K562 (cell line): ENCODE results near the gene FBRS. TPM values are rescaled to one million over a fixed set of nuclear protein-coding genes. Genes with fewer than 3 reads are reported as not detected.
A peak's percentile ranks its signal among the peaks of the same experiment; 100 is the strongest.

Source experiments
- ATAC-seq: fragments of 200-7000 bp; cut with Tn5 transposase; 3 replicates; pipeline ENCODE4 v1.9.1; 2020; ENCODE audit warnings: moderate library complexity
- BruUV-seq: library from RNA; stranded (reverse); fragments of 400-500 nt; replicated peaks from 2 replicates; lab custom pipeline; 2021; lab: Mats Ljungman, UMichigan
- CTCF ChIA-PET: fragments of 300-600 bp; formaldehyde crosslinking; extraction: SDS; loops from one replicate; lab custom pipeline; 2021; ENCODE audit warnings: low intra/inter-chr PET ratio; lab: Yijun Ruan, JAX
- POLR2A ChIA-PET: fragments of 300-600, 350-650 bp; sonication (Branson Sonifier 250); formaldehyde crosslinking; extraction: SDS; loops from one replicate; lab custom pipeline; 2021; ENCODE audit warnings: antibody characterized with exemption, inconsistent platforms; lab: Yijun Ruan, JAX
- DNase-seq, 4 experiments: peaks; one replicate each; pipeline versions ENCODE4 v3.0.0 to v3.0.0-alpha.2; 2011 to 2018; ENCODE audit warnings: low spot score in 3 of 4, mixed read lengths in 3 of 4; ENCODE audit errors: extremely low read depth in 1 of 4
- FAIRE-seq: peaks from 2 replicates; lab custom pipeline; 2011; peaks lifted over from hg19 to GRCh38; lab: Jason Lieb, UNC
- H2AFZ ChIP-seq: 2 replicates; pipeline ENCODE4 v1.6.0; 2011; ENCODE audit warnings: low read depth, low read length, control low read depth, inconsistent platforms
- H3K27ac ChIP-seq: fragments of 200-600 bp; 3 replicates; pipeline ENCODE4 v1.8.0; 2011; ENCODE audit warnings: low read depth, mild to moderate bottlenecking, control low read depth, inconsistent platforms, low read length, moderate library complexity, mixed read lengths; ENCODE audit errors: extremely low read depth
- H3K27me3 ChIP-seq, 2 experiments: fragments of 300-600 bp in 1 of 2; 2 replicates in 1 of 2; 3 replicates in 1 of 2; pipeline versions ENCODE4 v1.6.0 to v1.8.0; 2011; ENCODE audit warnings: inconsistent platforms in 2 of 2, low read length in 2 of 2, mild to moderate bottlenecking in 1 of 2, mixed read lengths in 1 of 2, moderate library complexity in 1 of 2; ENCODE audit not compliant: control insufficient read depth in 2 of 2, insufficient read depth in 2 of 2
- H3K36me3 ChIP-seq: fragments of 300-600 bp; 3 replicates; pipeline ENCODE4 v1.8.0; 2011; ENCODE audit warnings: mild to moderate bottlenecking, low read length, inconsistent platforms; ENCODE audit not compliant: control insufficient read depth, insufficient read depth
- H3K4me1 ChIP-seq, 2 experiments: fragments of 200-600 bp in 1 of 2; replicated peaks in 1 of 2; 2 replicates in 1 of 2; 3 replicates in 1 of 2; pipeline versions ENCODE4 v1.5.1 to v1.8.0; 2011; ENCODE audit warnings: inconsistent platforms in 2 of 2, low read length in 2 of 2, mild to moderate bottlenecking in 1 of 2, mixed read lengths in 1 of 2, moderate library complexity in 1 of 2; ENCODE audit not compliant: control insufficient read depth in 2 of 2, insufficient read depth in 2 of 2
- H3K4me2 ChIP-seq: 2 replicates; pipeline ENCODE4 v1.6.1; 2011; ENCODE audit warnings: low read length, control low read depth, inconsistent platforms, mixed read lengths; ENCODE audit not compliant: insufficient read depth
- H3K4me3 ChIP-seq: fragments of 200-600 bp; sonication (generic), shearing (Covaris generic); 2 replicates; pipeline ENCODE4 v1.5.1; 2016; ENCODE audit warnings: control low read depth, inconsistent platforms
- H3K79me2 ChIP-seq: fragments of 200-600 bp; 3 replicates; pipeline ENCODE4 v1.8.0; 2011; ENCODE audit warnings: low read length, inconsistent platforms; ENCODE audit not compliant: control insufficient read depth, insufficient read depth
- H3K9ac ChIP-seq, 2 experiments: 2 replicates each; pipeline versions ENCODE4 v1.6.0 to v1.6.1; 2011; ENCODE audit warnings: low read depth in 2 of 2, low read length in 2 of 2, control low read depth in 1 of 2, inconsistent platforms in 1 of 2, mild to moderate bottlenecking in 1 of 2, mixed read lengths in 1 of 2; ENCODE audit not compliant: insufficient read depth in 1 of 2
- H3K9me1 ChIP-seq: one replicate; pipeline ENCODE4 v1.6.0; 2011; ENCODE audit warnings: inconsistent platforms, mild to moderate bottlenecking, low read length, moderate library complexity; ENCODE audit not compliant: control insufficient read depth, insufficient read depth
- H3K9me3 ChIP-seq: replicated peaks from 2 replicates; pipeline ENCODE4 v1.5.1; 2011; ENCODE audit warnings: low read depth, low read length, inconsistent platforms; ENCODE audit not compliant: control insufficient read depth, insufficient read depth
- H4K20me1 ChIP-seq: replicated peaks from 2 replicates; pipeline ENCODE4 v1.6.1; 2011; ENCODE audit warnings: low read length, inconsistent platforms, mixed read lengths; ENCODE audit not compliant: control insufficient read depth, insufficient read depth
- BCL6 ChIP-seq: fragments of 250-450 bp; sonication (Bioruptor Pico); IDR thresholded peaks from 2 replicates; pipeline ENCODE4 v1.4.0; 2020
- CBX5 ChIP-seq: IDR thresholded peaks from 2 replicates; pipeline ENCODE4 v1.6.1; 2014; ENCODE audit warnings: low read depth, borderline replicate concordance
- EGR1 ChIP-seq: fragments of 450-650 bp; conservative IDR thresholded peaks from 2 replicates; pipeline ENCODE4 v1.6.1; 2017; ENCODE audit warnings: mild to moderate bottlenecking
- ELK1 ChIP-seq: sonication (generic); formaldehyde crosslinking; IDR thresholded peaks from 2 replicates; pipeline ENCODE4 v1.8.1; 2022; ENCODE audit warnings: missing genetic modification reagents
- HNRNPUL1 ChIP-seq: fragments of 200-400 bp; formaldehyde crosslinking; IDR thresholded peaks from 2 replicates; pipeline ENCODE4 v1.6.1; 2017; ENCODE audit warnings: low read length
- HSF4 ChIP-seq: fragments of 250-450 bp; sonication (Bioruptor Pico); IDR thresholded peaks from 2 replicates; pipeline ENCODE4 v2.1.2; 2022; ENCODE audit warnings: mild to moderate bottlenecking, moderate library complexity, borderline replicate concordance
- ID3 ChIP-seq, 2 experiments: fragments of 250-450 bp in 1 of 2; fragments of 450-650 bp in 1 of 2; sonication (Bioruptor Pico) in 1 of 2; IDR thresholded peaks; 2 replicates each; pipeline versions ENCODE4 v1.6.1 to v1.8.0; 2016 to 2021; ENCODE audit warnings: mild to moderate bottlenecking in 2 of 2, moderate library complexity in 2 of 2, missing compliant biosample characterization in 1 of 2, missing genetic modification characterization in 1 of 2
- KDM1A ChIP-seq, 2 experiments: fragments of 450-650 bp; IDR thresholded peaks; 2 replicates each; pipeline ENCODE4 v1.6.1; 2016; ENCODE audit warnings: mild to moderate bottlenecking in 2 of 2
- KDM5B ChIP-seq: fragments of 200-600 bp; sonication (generic); IDR thresholded peaks from 2 replicates; pipeline ENCODE4 v1.6.1; 2012; ENCODE audit warnings: low read depth, mild to moderate bottlenecking, moderate library complexity, low read length, control low read depth, inconsistent platforms; ENCODE audit not compliant: insufficient replicate concordance
- MIER1 ChIP-seq: fragments of 450-650 bp; IDR thresholded peaks from 2 replicates; pipeline ENCODE4 v1.6.1; 2016; ENCODE audit warnings: antibody characterized with exemption, mild to moderate bottlenecking, low read depth
- MYC ChIP-seq, 2 experiments: fragments of 250-450 bp in 1 of 2; sonication (Bioruptor Pico) in 1 of 2; IDR thresholded peaks; 2 replicates each; pipeline versions ENCODE4 v1.5.1 to v1.6.1; 2012 to 2021; ENCODE audit warnings: low read depth in 2 of 2, borderline replicate concordance in 1 of 2, improper control_type of control experiment in 1 of 2, low read length in 1 of 2, mild to moderate bottlenecking in 1 of 2, moderate library complexity in 1 of 2
- OTX1 ChIP-seq: fragments of 450-650 bp; formaldehyde crosslinking; IDR thresholded peaks from 2 replicates; pipeline ENCODE4 v1.4.0; 2022; ENCODE audit warnings: mild to moderate bottlenecking
- PTTG1 ChIP-seq: fragments of 450-650 bp; IDR thresholded peaks from 2 replicates; pipeline ENCODE4 v1.6.1; 2016; ENCODE audit warnings: low read depth, mild to moderate bottlenecking, missing genetic modification characterization, missing compliant biosample characterization
- SRF ChIP-seq, 2 experiments: fragments of 250-450, 450-650 bp in 1 of 2; sonication (Bioruptor Pico) in 1 of 2; sonication (generic) in 1 of 2; formaldehyde crosslinking; IDR thresholded peaks; 2 replicates each; pipeline versions ENCODE4 v1.5.0 to v1.5.1; 2020 to 2022; ENCODE audit warnings: mild to moderate bottlenecking in 1 of 2, missing genetic modification reagents in 1 of 2
- SRSF7 ChIP-seq: fragments of 200-400 bp; formaldehyde crosslinking; optimal IDR thresholded peaks from 2 replicates; pipeline ENCODE3; 2017; ENCODE audit warnings: mild to moderate bottlenecking, low read depth, low read length
- TFAP4 ChIP-seq: sonication (generic); formaldehyde crosslinking; IDR thresholded peaks from 2 replicates; pipeline ENCODE4 v1.8.0; 2022; ENCODE audit warnings: missing genetic modification reagents, mild to moderate bottlenecking, moderate library complexity, borderline replicate concordance
- ZNF76 ChIP-seq: fragments of 250-450 bp; sonication (Bioruptor Pico); IDR thresholded peaks from 2 replicates; pipeline ENCODE4 v1.4.0; 2020; ENCODE audit warnings: mild to moderate bottlenecking, moderate library complexity, borderline replicate concordance
- ZSCAN32 ChIP-seq: fragments of 450-650 bp; formaldehyde crosslinking; IDR thresholded peaks from 2 replicates; pipeline ENCODE4 v1.4.0; 2020; ENCODE audit warnings: mild to moderate bottlenecking, moderate library complexity
- WGBS: fragments of 100-300 bp; shearing (Covaris generic); methylation state at CpG from one replicate; pipeline ENCODE4 v1.1.6; 2016; ENCODE audit warnings: low coverage, mixed read lengths; ENCODE audit not compliant: insufficient coverage; ENCODE audit errors: missing lambda C conversion rate; 5-methylcytosine and 5-hydroxymethylcytosine counted together
- in situ Hi-C: fragments of 300-500 bp; cut with MboI; formaldehyde crosslinking; loops from 4 replicates; pipeline ENCODE4 v1.15.0; 2018; ENCODE audit warnings: inconsistent platforms, mixed read lengths
- intact Hi-C: fragments of 100-400 bp; cut with micrococcal nuclease; formaldehyde crosslinking; loops from 2 replicates; pipeline ENCODE4 v1.14.2; 2022
- polyA plus RNA-seq, 8 experiments: library from polyadenylated mRNA; depleted of rRNA in 4 of 8; stranded (reverse) in 5 of 8; unstranded in 3 of 8; fragments of >200 nt; fragmentation: Nextera tagmentation in 2 of 8; fragmentation: Illumina TruSeq in 1 of 8; extraction: Ambion mirVana in 2 of 8; extraction: Trizol in 1 of 8; gene quantifications; 2 replicates each; pipeline versions ENCODE4 v1.2.1 to v1.2.3, GENCODE V29; 2011 to 2014; ENCODE audit warnings: inconsistent platforms in 1 of 8, missing spikeins in 1 of 8
- total RNA-seq, 7 experiments: library from RNA; depleted of rRNA in 6 of 7; stranded (reverse); fragments of >200 nt in 6 of 7; fragmentation: Illumina TruSeq in 2 of 7; extraction: Trizol in 2 of 7; gene quantifications; 2 replicates each; pipeline versions ENCODE4 v1.2.1 to v1.2.3, GENCODE V29; 2011 to 2021; ENCODE audit warnings: low replicate concordance in 1 of 7
- TF ChIP-seq, protein P1 (sequence below): fragments of 250-450 bp; sonication (Bioruptor Pico); IDR thresholded peaks from 2 replicates; pipeline ENCODE4 v1.5.1; 2021; ENCODE audit warnings: mild to moderate bottlenecking

The FBRS gene
- total and polyA plus RNA-seq, 9 of the 15 experiments (the other 6 are each of a cell fraction or from before 2014, with no cell fraction given) = 0.32 to 59.5 (median 13.1) TPM

GRCh38 chr16:30663820-30664219 is 5.6 kb downstream of the FBRS start:
- peaks cover 85% of the 10 kb centered on the region; the same call in 2 of the 3 replicates for H3K36me3 ChIP-seq
- peaks cover 4% of the 10 kb centered on the region for H3K9me1 ChIP-seq
- intact Hi-C loops (no loop called here), in situ Hi-C loops (no loop called here)
- H3K27me3 ChIP-seq = no peaks in the 10 kb centered on the region
- no peak overlapping the region for H3K4me3 ChIP-seq
- H3K4me1 ChIP-seq = peaks cover 13 to 42% of the 10 kb centered on the region in 2 experiments; a peak in 4 of 5 replicates
- H3K4me2 ChIP-seq = no peak overlapping the region
- FAIRE-seq (no peak), DNase-seq (no peak), ATAC-seq (no peak)
- 0 out of 2 replicates have a peak, but pooled peaks cover 7% of the 10 kb centered on the region for H4K20me1 ChIP-seq
- WGBS = 93% methylated on average over 4 of the region's 9 CpGs
- POLR2A ChIA-PET = interaction anchor here (0.5 to 1.0 kb wide), 3 partner anchors 9 to 248 kb away, joined by 3 to 5 read pairs (median 4); no protein-coding TSS in a partner anchor
- H3K9ac ChIP-seq = peak overlapping the region in 1 of 2 experiments; percentile 66; a peak in 1 of 4 replicates
- peaks cover 48% of the 10 kb centered on the region for H3K79me2 ChIP-seq
- no peak overlapping the region for H3K27ac ChIP-seq
- no peak overlapping the region for H2AFZ ChIP-seq
- CTCF ChIA-PET = interaction anchor here (0.6 kb wide), 1 partner anchor 482 kb away, joined by 4 read pairs; no protein-coding TSS in a partner anchor
- H3K9me3 ChIP-seq = no peaks in the 10 kb centered on the region
- no TSS peak for BruUV-seq
- TF ChIP-seq HNRNPUL1 = no peak
- TF ChIP-seq EGR1 = no peak
- TF ChIP-seq TFAP4 (CRISPR knock-in tag) = no peak
- TF ChIP-seq KDM1A (IDR thresholded peaks at IDR 0.05) = no peak
- no peak for TF ChIP-seq PTTG1 (tag)
- TF ChIP-seq ELK1 = no peak
- TF ChIP-seq SRF (CRISPR knock-in tag; IDR thresholded peaks at IDR 0.05) = no peak
- no peak for TF ChIP-seq ID3 (CRISPR knock-in tag; IDR thresholded peaks at IDR 0.05)
- TF ChIP-seq ID3 (tag; IDR thresholded peaks at IDR 0.05) = no peak
- no peak for TF ChIP-seq SRSF7
- TF ChIP-seq CBX5 = no peak
- TF ChIP-seq ZSCAN32 (CRISPR knock-in tag) = no peak
- TF ChIP-seq OTX1 = no peak
- TF ChIP-seq MIER1 = no peak
- no peak for TF ChIP-seq MYC (IDR thresholded peaks at IDR 0.05; ENCODE audit: low read depth, low read length)
- TF ChIP-seq MYC (CRISPR knock-in tag; IDR thresholded peaks at IDR 0.05; ENCODE audit: borderline replicate concordance, low read depth) = no peak
- TF ChIP-seq BCL6 (CRISPR knock-in tag) = no peak
- TF ChIP-seq HSF4 (CRISPR knock-in tag) = no peak
- no peak for TF ChIP-seq KDM5B
- no peak for TF ChIP-seq ZNF76 (CRISPR knock-in tag)
- TF ChIP-seq, protein P1, sequence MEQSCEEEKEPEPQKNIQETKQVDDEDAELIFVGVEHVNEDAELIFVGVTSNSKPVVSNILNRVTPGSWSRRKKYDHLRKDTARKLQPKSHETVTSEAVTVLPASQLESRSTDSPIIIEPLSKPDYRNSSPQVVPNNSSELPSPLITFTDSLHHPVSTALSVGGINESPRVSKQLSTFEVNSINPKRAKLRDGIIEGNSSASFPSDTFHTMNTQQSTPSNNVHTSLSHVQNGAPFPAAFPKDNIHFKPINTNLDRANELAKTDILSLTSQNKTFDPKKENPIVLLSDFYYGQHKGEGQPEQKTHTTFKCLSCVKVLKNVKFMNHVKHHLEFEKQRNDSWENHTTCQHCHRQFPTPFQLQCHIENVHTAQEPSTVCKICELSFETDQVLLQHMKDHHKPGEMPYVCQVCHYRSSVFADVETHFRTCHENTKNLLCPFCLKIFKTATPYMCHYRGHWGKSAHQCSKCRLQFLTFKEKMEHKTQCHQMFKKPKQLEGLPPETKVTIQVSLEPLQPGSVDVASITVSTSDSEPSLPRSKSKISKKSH = no peak
